Endothelial cell of umbilical vein (primary cell): ENCODE measurements around the gene GARIN5B. TPM values are rescaled to one million over a fixed set of nuclear protein-coding genes. Genes with fewer than 3 reads are reported as not detected.

Experiments used
- BruUV-seq: library from RNA; stranded (reverse); fragments of 400-500 nt; replicated peaks from 2 replicates; lab custom pipeline; 2021; lab: Mats Ljungman, UMichigan
- CTCF ChIA-PET: fragments of 300-600, 350-600 bp; sonication (Branson Sonifier 250); formaldehyde crosslinking; loops from one replicate; lab custom pipeline; 2021; ENCODE audit warnings: antibody characterized with exemption, inconsistent platforms; lab: Charles Lee
- POLR2A ChIA-PET: fragments of 300-600, 350-600 bp; sonication (Branson Sonifier 250); formaldehyde crosslinking; loops from one replicate; lab custom pipeline; 2021; ENCODE audit warnings: antibody characterized with exemption, inconsistent platforms; lab: Charles Lee
- DNase-seq: peaks from one replicate; pipeline ENCODE4 v3.0.0-alpha.2; 2011; ENCODE audit warnings: low read depth, low spot score
- FAIRE-seq: peaks from 2 replicates; lab custom pipeline; 2011; peaks lifted over from hg19 to GRCh38; lab: Jason Lieb, UNC
- H2AFZ ChIP-seq: 2 replicates; pipeline ENCODE4 v1.6.0; 2012; ENCODE audit warnings: low read depth, low read length, control low read depth, inconsistent platforms
- H3K27ac ChIP-seq: 2 replicates; pipeline ENCODE4 v1.5.1; 2011; ENCODE audit warnings: low read depth, mild to moderate bottlenecking, control low read depth, low read length, moderate library complexity; ENCODE audit not compliant: insufficient read depth
- H3K27me3 ChIP-seq, 2 experiments: 2 replicates each; pipeline versions ENCODE4 v1.6.0 to v1.6.1; 2011; ENCODE audit warnings: low read length in 2 of 2, mixed read lengths in 1 of 2; ENCODE audit not compliant: control insufficient read depth in 2 of 2, insufficient read depth in 2 of 2
- H3K36me3 ChIP-seq, 2 experiments: 2 replicates in 1 of 2; 3 replicates in 1 of 2; pipeline ENCODE4 v1.5.1; 2011; ENCODE audit warnings: low read length in 2 of 2, mild to moderate bottlenecking in 1 of 2, moderate library complexity in 1 of 2; ENCODE audit not compliant: control insufficient read depth in 2 of 2, insufficient read depth in 2 of 2; ENCODE audit errors: extremely low read depth in 1 of 2
- H3K4me1 ChIP-seq: 3 replicates; pipeline ENCODE4 v1.5.1; 2011; ENCODE audit warnings: mild to moderate bottlenecking, low read length; ENCODE audit not compliant: control insufficient read depth, insufficient read depth; ENCODE audit errors: extremely low read depth
- H3K4me2 ChIP-seq: 2 replicates; pipeline ENCODE4 v1.6.1; 2011; ENCODE audit warnings: low read length, control low read depth, mixed read lengths; ENCODE audit not compliant: insufficient read depth
- H3K4me3 ChIP-seq, 3 experiments: fragments of 200-600 bp in 1 of 3; sonication (generic), shearing (Covaris generic) in 1 of 3; replicated peaks in 1 of 3; 2 replicates each; pipeline ENCODE4 v1.5.1; 2011 to 2016; ENCODE audit warnings: control low read depth in 3 of 3, low read length in 3 of 3, mild to moderate bottlenecking in 2 of 3, inconsistent platforms in 1 of 3, low read depth in 1 of 3, moderate library complexity in 1 of 3; ENCODE audit not compliant: insufficient read depth in 1 of 3
- H3K79me2 ChIP-seq: 2 replicates; pipeline ENCODE4 v1.6.0; 2012; ENCODE audit warnings: low read length, inconsistent platforms; ENCODE audit not compliant: control insufficient read depth, insufficient read depth
- H3K9ac ChIP-seq: replicated peaks from 2 replicates; pipeline ENCODE3; 2011; ENCODE audit warnings: low read length, control low read depth; ENCODE audit not compliant: insufficient read depth; ENCODE audit errors: extremely low read depth
- H3K9me1 ChIP-seq: replicated peaks from 3 replicates; pipeline ENCODE4 v1.6.0; 2011; ENCODE audit warnings: mild to moderate bottlenecking, low read length; ENCODE audit not compliant: control insufficient read depth, insufficient read depth; ENCODE audit errors: extremely low read depth
- H3K9me3 ChIP-seq: replicated peaks from 2 replicates; pipeline ENCODE4 v1.5.1; 2012; ENCODE audit warnings: low read length, inconsistent platforms; ENCODE audit not compliant: control insufficient read depth, insufficient read depth
- H4K20me1 ChIP-seq: replicated peaks from 2 replicates; pipeline ENCODE3; 2011; ENCODE audit warnings: mild to moderate bottlenecking, low read length; ENCODE audit not compliant: control insufficient read depth, insufficient read depth; ENCODE audit errors: extremely low read depth
- EZH2 ChIP-seq: IDR thresholded peaks from 2 replicates; pipeline ENCODE4 v1.6.1; 2012; ENCODE audit warnings: borderline replicate concordance, low read depth, mild to moderate bottlenecking, moderate library complexity, low read length, inconsistent platforms; ENCODE audit not compliant: severe bottlenecking
- FOS ChIP-seq: IDR thresholded peaks from 2 replicates; pipeline ENCODE4 v1.6.1; 2011; ENCODE audit warnings: mild to moderate bottlenecking, low read length, moderate library complexity, borderline replicate concordance; ENCODE audit not compliant: insufficient read depth
- GATA2 ChIP-seq: IDR thresholded peaks from 2 replicates; pipeline ENCODE4 v1.7.0; 2011; ENCODE audit warnings: low read depth, mild to moderate bottlenecking, moderate library complexity, mixed read lengths, low read length; ENCODE audit not compliant: insufficient read length, insufficient read depth
- JUN ChIP-seq: IDR thresholded peaks from 2 replicates; pipeline ENCODE4 v1.6.1; 2011; ENCODE audit warnings: borderline replicate concordance, low read depth; ENCODE audit not compliant: insufficient read length, insufficient read depth
- MYC ChIP-seq: IDR thresholded peaks from one replicate; pipeline ENCODE4 v1.6.1; 2011; ENCODE audit warnings: mild to moderate bottlenecking, low read depth, low read length
- POLR2A ChIP-seq: IDR thresholded peaks from 2 replicates; pipeline ENCODE4 v1.6.1; 2012; ENCODE audit warnings: low read depth, mild to moderate bottlenecking, control low read depth, low read length
- POLR2AphosphoS5 ChIP-seq: IDR thresholded peaks from 2 replicates; pipeline ENCODE4 v1.6.1; 2012; ENCODE audit warnings: low read depth, mild to moderate bottlenecking, control low read depth, low read length, moderate library complexity; ENCODE audit not compliant: insufficient read depth
- dilution Hi-C: fragments of 300-500 bp; cut with MboI; formaldehyde crosslinking; loops from one replicate; pipeline ENCODE4 v1.15.0; 2019; ENCODE audit warnings: low sequenced_read_pairs; ENCODE audit not compliant: extremely low pct_ligation_motif_present
- intact Hi-C: fragments of 100-400 bp; cut with micrococcal nuclease; formaldehyde crosslinking; loops from one replicate; pipeline ENCODE4 v1.10.0; 2022
- polyA plus RNA-seq, 4 experiments: library from polyadenylated mRNA; depleted of rRNA in 3 of 4; stranded (reverse) in 3 of 4; unstranded in 1 of 4; fragments of >200 nt; gene quantifications; 2 replicates each; pipeline versions ENCODE4 v1.2.1 to v1.2.3, GENCODE V29; 2011 to 2012; ENCODE audit warnings: missing spikeins in 1 of 4
- total RNA-seq: library from RNA; stranded (reverse); gene quantifications from 2 replicates; pipeline ENCODE4 v1.2.3, GENCODE V29; 2021
- TF ChIP-seq, protein P1 (sequence below), 2 donors: IDR thresholded peaks; 1 replicate in 1 of 2; 2 replicates in 1 of 2; pipeline ENCODE4 v1.5.1; 2011; ENCODE audit warnings: low read length in 2 of 2, mild to moderate bottlenecking in 2 of 2, moderate library complexity in 2 of 2, control low read depth in 1 of 2, inconsistent platforms in 1 of 2, low read depth in 1 of 2; ENCODE audit not compliant: insufficient read depth in 1 of 2; ENCODE audit errors: extremely low read depth in 1 of 2
- TF ChIP-seq, protein P2 (sequence below): IDR thresholded peaks from 2 replicates; pipeline ENCODE4 v1.6.1; 2011; ENCODE audit not compliant: insufficient read depth, insufficient read length

The GARIN5B gene
- total and polyA plus RNA-seq, 2 donors (not counting 3 experiments of a cell fraction or from before 2014, with no cell fraction given), result not detected

DNA sequence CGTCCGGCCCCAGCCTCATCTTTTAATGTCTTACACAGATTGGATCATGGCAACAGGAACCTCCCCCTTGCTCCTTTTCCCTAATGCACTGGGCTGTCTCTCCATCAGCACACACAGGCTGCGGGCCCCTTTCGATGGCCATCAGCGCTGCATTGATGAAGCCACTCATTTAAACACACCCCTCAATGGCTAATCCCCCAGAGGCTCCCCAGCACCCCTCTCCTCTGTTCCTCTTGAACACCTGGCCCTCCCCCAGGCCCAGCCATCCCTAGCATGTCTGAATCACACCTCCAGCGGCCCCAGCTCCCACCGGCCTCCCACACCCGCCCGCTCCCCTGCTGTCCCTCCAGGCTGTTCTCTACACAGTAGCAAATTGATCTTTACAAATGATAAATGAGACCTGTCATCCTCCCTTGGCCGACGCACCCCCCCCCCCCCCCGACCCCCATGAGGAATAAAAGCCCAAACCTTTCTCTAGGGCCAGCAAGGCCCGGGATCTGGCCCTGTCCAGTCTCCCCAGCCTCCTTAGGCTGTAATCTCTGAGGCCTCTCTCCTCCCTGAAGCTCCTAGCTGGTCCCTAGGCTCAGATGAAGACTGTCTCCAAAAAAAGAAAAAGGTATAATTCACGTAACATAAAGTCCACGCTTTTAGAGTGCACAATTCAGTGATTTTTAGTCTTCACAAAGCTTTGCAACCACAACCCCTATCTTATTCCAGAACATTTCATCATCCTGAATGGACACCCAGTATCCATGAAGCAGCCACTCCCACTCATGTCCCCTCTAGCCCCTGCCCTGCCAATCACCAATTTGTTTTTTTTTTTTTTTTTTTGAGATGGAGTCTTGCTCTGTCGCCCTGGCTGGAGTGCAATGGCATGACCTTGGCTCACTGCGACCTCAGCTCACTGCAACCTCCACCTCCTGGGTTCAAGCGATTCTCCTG is 30.0 kb upstream of the GARIN5B start:
- H3K27me3 ChIP-seq, result no peaks in the 10 kb centered on the region
- FAIRE-seq (no peak), DNase-seq (no peak)
- TF ChIP-seq POLR2A, result no peak
- TF ChIP-seq, protein P1, sequence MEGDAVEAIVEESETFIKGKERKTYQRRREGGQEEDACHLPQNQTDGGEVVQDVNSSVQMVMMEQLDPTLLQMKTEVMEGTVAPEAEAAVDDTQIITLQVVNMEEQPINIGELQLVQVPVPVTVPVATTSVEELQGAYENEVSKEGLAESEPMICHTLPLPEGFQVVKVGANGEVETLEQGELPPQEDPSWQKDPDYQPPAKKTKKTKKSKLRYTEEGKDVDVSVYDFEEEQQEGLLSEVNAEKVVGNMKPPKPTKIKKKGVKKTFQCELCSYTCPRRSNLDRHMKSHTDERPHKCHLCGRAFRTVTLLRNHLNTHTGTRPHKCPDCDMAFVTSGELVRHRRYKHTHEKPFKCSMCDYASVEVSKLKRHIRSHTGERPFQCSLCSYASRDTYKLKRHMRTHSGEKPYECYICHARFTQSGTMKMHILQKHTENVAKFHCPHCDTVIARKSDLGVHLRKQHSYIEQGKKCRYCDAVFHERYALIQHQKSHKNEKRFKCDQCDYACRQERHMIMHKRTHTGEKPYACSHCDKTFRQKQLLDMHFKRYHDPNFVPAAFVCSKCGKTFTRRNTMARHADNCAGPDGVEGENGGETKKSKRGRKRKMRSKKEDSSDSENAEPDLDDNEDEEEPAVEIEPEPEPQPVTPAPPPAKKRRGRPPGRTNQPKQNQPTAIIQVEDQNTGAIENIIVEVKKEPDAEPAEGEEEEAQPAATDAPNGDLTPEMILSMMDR (IDR thresholded peaks at IDR 0.05; ENCODE audit: extremely low read depth in 1 of 2, insufficient read depth in 1 of 2, low read depth in 1 of 2, low read length in 2 of 2), result no peak
- no peak for TF ChIP-seq EZH2
- no peak for TF ChIP-seq GATA2
- TF ChIP-seq, protein P2, sequence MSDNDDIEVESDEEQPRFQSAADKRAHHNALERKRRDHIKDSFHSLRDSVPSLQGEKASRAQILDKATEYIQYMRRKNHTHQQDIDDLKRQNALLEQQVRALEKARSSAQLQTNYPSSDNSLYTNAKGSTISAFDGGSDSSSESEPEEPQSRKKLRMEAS, result no peak
- no peak for TF ChIP-seq MYC
- no peak for TF ChIP-seq FOS
- TF ChIP-seq JUN, result no peak
- TF ChIP-seq POLR2AphosphoS5, result no peak
- H3K4me1 ChIP-seq, result peaks cover 5% of the 10 kb centered on the region
- H3K79me2 ChIP-seq, result peaks cover 18% of the 10 kb centered on the region
- H4K20me1 ChIP-seq, result no peaks in the 10 kb centered on the region
- intact Hi-C loops, result no loop called here
- dilution Hi-C loops, result no loop called here
- no peak overlapping the region for H3K9ac ChIP-seq
- POLR2A ChIA-PET, result interaction anchor here (1.1 kb wide), 1 partner anchor 14 kb away, joined by 6 read pairs; no protein-coding TSS in a partner anchor
- no peak overlapping the region for H2AFZ ChIP-seq
- H3K9me1 ChIP-seq, result no peaks in the 10 kb centered on the region
- no peak overlapping the region for H3K4me2 ChIP-seq
- BruUV-seq, result no TSS peak
- CTCF ChIA-PET, result interaction anchor here (0.9 to 1.6 kb wide), 2 partner anchors 10 to 111 kb away, joined by 3 to 4 read pairs; no protein-coding TSS in a partner anchor
- H3K36me3 ChIP-seq, result peaks cover 8 to 23% of the 10 kb centered on the region in 2 experiments
- H3K4me3 ChIP-seq, result no peak overlapping the region
- H3K9me3 ChIP-seq, result no peaks in the 10 kb centered on the region
- no peak overlapping the region for H3K27ac ChIP-seq
